H1 (cell line): ENCODE results near the gene PEX16. TPM values are rescaled to one million over a fixed set of nuclear protein-coding genes. Genes with fewer than 3 reads are reported as not detected.

Experiments
- CTCF ChIA-PET: fragments of 300-600 bp; sonication (Branson Sonifier 250); formaldehyde crosslinking; loops from one replicate; lab custom pipeline; 2021; ENCODE audit not compliant: partially characterized antibody; lab: Charles Lee
- POLR2A ChIA-PET: fragments of 300-600 bp; sonication (Branson Sonifier 250); formaldehyde crosslinking; loops from one replicate; lab custom pipeline; 2021; ENCODE audit warnings: inconsistent platforms; ENCODE audit not compliant: partially characterized antibody; lab: Charles Lee
- DNase-seq, 2 experiments: peaks; one replicate each; pipeline versions ENCODE4 v3.0.0 to v3.0.0-alpha.2; 2010 to 2022; ENCODE audit warnings: low spot score in 2 of 2, low read depth in 1 of 2, mixed read lengths in 1 of 2
- FAIRE-seq: peaks from 2 replicates; lab custom pipeline; 2011; peaks lifted over from hg19 to GRCh38; lab: Jason Lieb, UNC
- H2AFZ ChIP-seq: 2 replicates; pipeline ENCODE4 v1.8.1; 2012; ENCODE audit warnings: low read length, inconsistent platforms
- H2AK5ac ChIP-seq: 2 replicates; pipeline ENCODE4 v1.6.1; 2013; ENCODE audit warnings: low read depth, low read length
- H2BK120ac ChIP-seq: replicated peaks from 2 replicates; pipeline ENCODE3; 2013; ENCODE audit warnings: low read depth, low read length, inconsistent platforms
- H2BK12ac ChIP-seq: 2 replicates; pipeline ENCODE4 v1.6.1; 2013; ENCODE audit warnings: low read depth, low read length
- H2BK15ac ChIP-seq: 2 replicates; pipeline ENCODE4 v1.6.1; 2013; ENCODE audit warnings: low read length
- H2BK20ac ChIP-seq: 2 replicates; pipeline ENCODE4 v1.6.1; 2013; ENCODE audit warnings: low read length
- H2BK5ac ChIP-seq: 2 replicates; pipeline ENCODE4 v1.6.1; 2013; ENCODE audit warnings: low read depth, low read length
- H3K14ac ChIP-seq: 2 replicates; pipeline ENCODE4 v1.6.1; 2013; ENCODE audit warnings: inconsistent platforms; ENCODE audit not compliant: insufficient read length
- H3K18ac ChIP-seq: 2 replicates; pipeline ENCODE4 v1.6.1; 2013; ENCODE audit warnings: low read length; ENCODE audit errors: extremely low read depth
- H3K23ac ChIP-seq: 2 replicates; pipeline ENCODE4 v1.6.1; 2013; ENCODE audit warnings: inconsistent platforms; ENCODE audit not compliant: insufficient read length
- H3K23me2 ChIP-seq: 2 replicates; pipeline ENCODE4 v1.6.1; 2013; ENCODE audit warnings: low read depth, low read length
- H3K27ac ChIP-seq: 2 replicates; pipeline ENCODE4 v1.6.1; 2011; ENCODE audit warnings: low read depth, low read length, inconsistent platforms
- H3K27me3 ChIP-seq, 4 experiments: replicated peaks in 1 of 4; 1 replicate in 1 of 4; 2 replicates in 3 of 4; pipeline versions ENCODE4 v1.6.1 to v1.8.1; 2011 to 2013; ENCODE audit warnings: low read length in 3 of 4, mild to moderate bottlenecking in 3 of 4, inconsistent platforms in 2 of 4, mixed read lengths in 2 of 4, moderate library complexity in 1 of 4; ENCODE audit not compliant: control insufficient read depth in 3 of 4, insufficient read depth in 3 of 4; ENCODE audit errors: extremely low read depth in 1 of 4
- H3K36me3 ChIP-seq, 4 experiments: 2 replicates each; pipeline versions ENCODE4 v1.6.1 to v1.8.1; 2011 to 2013; ENCODE audit warnings: mild to moderate bottlenecking in 4 of 4, low read length in 3 of 4, moderate library complexity in 2 of 4, control low read depth in 1 of 4, inconsistent platforms in 1 of 4; ENCODE audit not compliant: insufficient read depth in 4 of 4, control insufficient read depth in 2 of 4
- H3K4ac ChIP-seq: replicated peaks from 2 replicates; pipeline ENCODE3; 2013; ENCODE audit warnings: low read length, low read depth, mixed read lengths, inconsistent platforms; ENCODE audit not compliant: insufficient read length
- H3K4me1 ChIP-seq, 4 experiments: replicated peaks in 1 of 4; 1 replicate in 1 of 4; 2 replicates in 3 of 4; pipeline versions ENCODE4 v1.6.1 to v1.8.1; 2011 to 2013; ENCODE audit warnings: low read length in 3 of 4, inconsistent platforms in 2 of 4, mixed read lengths in 1 of 4; ENCODE audit not compliant: insufficient read depth in 4 of 4, control insufficient read depth in 3 of 4
- H3K4me2 ChIP-seq, 2 experiments: 2 replicates each; pipeline versions ENCODE4 v1.6.1 to v1.8.1; 2011 to 2013; ENCODE audit warnings: low read depth in 2 of 2, low read length in 2 of 2, control low read depth in 1 of 2, inconsistent platforms in 1 of 2, mild to moderate bottlenecking in 1 of 2; ENCODE audit not compliant: insufficient read depth in 1 of 2
- H3K4me3 ChIP-seq, 4 experiments: fragments of 200-600, 300-600 bp in 1 of 4; sonication (generic), shearing (Covaris generic), sonication (Bioruptor Twin) in 1 of 4; 2 replicates each; pipeline versions ENCODE4 v1.5.1 to v1.8.1; 2011 to 2016; ENCODE audit warnings: low read length in 4 of 4, low read depth in 3 of 4, control low read depth in 2 of 4, inconsistent platforms in 2 of 4, mild to moderate bottlenecking in 2 of 4, mixed read lengths in 1 of 4, moderate library complexity in 1 of 4; ENCODE audit not compliant: insufficient read depth in 2 of 4; ENCODE audit errors: extremely low read depth in 1 of 4
- H3K56ac ChIP-seq: replicated peaks from 2 replicates; pipeline ENCODE3; 2013; ENCODE audit warnings: low read depth, mild to moderate bottlenecking, mixed read lengths, low read length, inconsistent platforms; ENCODE audit not compliant: insufficient read length
- H3K79me1 ChIP-seq: 2 replicates; pipeline ENCODE4 v1.6.1; 2013; ENCODE audit warnings: low read depth, low read length, control low read depth
- H3K79me2 ChIP-seq, 2 experiments: 2 replicates each; pipeline versions ENCODE4 v1.6.1 to v1.8.1; 2012 to 2013; ENCODE audit warnings: low read length in 2 of 2, mild to moderate bottlenecking in 2 of 2, inconsistent platforms in 1 of 2; ENCODE audit not compliant: insufficient read depth in 2 of 2, control insufficient read depth in 1 of 2
- H3K9ac ChIP-seq, 4 experiments: replicated peaks in 1 of 4; 1 replicate in 1 of 4; 2 replicates in 3 of 4; pipeline versions ENCODE4 v1.6.1 to v1.8.1; 2011 to 2013; ENCODE audit warnings: low read depth in 3 of 4, low read length in 3 of 4, control low read depth in 2 of 4, mild to moderate bottlenecking in 2 of 4, moderate library complexity in 2 of 4, inconsistent platforms in 1 of 4; ENCODE audit errors: extremely low read depth in 1 of 4
- H3K9me3 ChIP-seq, 2 experiments: 2 replicates each; pipeline versions ENCODE4 v1.6.1 to v1.8.1; 2012 to 2013; ENCODE audit warnings: mild to moderate bottlenecking in 2 of 2, moderate library complexity in 2 of 2, control low read depth in 1 of 2, inconsistent platforms in 1 of 2, low read depth in 1 of 2, low read length in 1 of 2, mixed read lengths in 1 of 2; ENCODE audit not compliant: insufficient read depth in 2 of 2
- H4K20me1 ChIP-seq, 2 experiments: replicated peaks in 1 of 2; 2 replicates each; pipeline versions ENCODE3 to v1.8.1; 2011 to 2013; ENCODE audit warnings: inconsistent platforms in 2 of 2, low read length in 2 of 2, mild to moderate bottlenecking in 1 of 2; ENCODE audit not compliant: insufficient read depth in 2 of 2, control insufficient read depth in 1 of 2
- H4K5ac ChIP-seq: 2 replicates; pipeline ENCODE4 v1.6.1; 2013; ENCODE audit warnings: low read length, low read depth, mixed read lengths, inconsistent platforms; ENCODE audit not compliant: insufficient read length
- H4K8ac ChIP-seq: 2 replicates; pipeline ENCODE4 v1.8.0; 2013; ENCODE audit warnings: mild to moderate bottlenecking, moderate library complexity, low read length, inconsistent platforms; ENCODE audit not compliant: insufficient read depth; ENCODE audit errors: extremely low read depth
- H4K91ac ChIP-seq: replicated peaks from 2 replicates; pipeline ENCODE3; 2013; ENCODE audit warnings: low read length, mixed read lengths, inconsistent platforms; ENCODE audit not compliant: insufficient read length
- BCL11A ChIP-seq, 2 experiments: IDR thresholded peaks; one replicate each; pipeline ENCODE4 v1.6.1; 2011; ENCODE audit warnings: low read depth in 2 of 2, low read length in 2 of 2, mild to moderate bottlenecking in 2 of 2
- CHD1 ChIP-seq: IDR thresholded peaks from 2 replicates; pipeline ENCODE4 v1.6.1; 2012; ENCODE audit warnings: low read depth, low read length, improper control_type of control experiment
- GABPA ChIP-seq: IDR thresholded peaks from 2 replicates; pipeline ENCODE4 v1.6.1; 2011; ENCODE audit warnings: mild to moderate bottlenecking, low read length, moderate library complexity, borderline replicate concordance; ENCODE audit not compliant: insufficient read depth
- JUN ChIP-seq: IDR thresholded peaks from 2 replicates; pipeline ENCODE4 v1.6.1; 2011; ENCODE audit warnings: low read depth, mild to moderate bottlenecking, improper control_type of control experiment, low read length
- JUND ChIP-seq: IDR thresholded peaks from 2 replicates; pipeline ENCODE4 v1.6.1; 2011; ENCODE audit warnings: mild to moderate bottlenecking, improper control_type of control experiment, low read length
- KDM4A ChIP-seq: IDR thresholded peaks from one replicate; pipeline ENCODE4 v1.7.1; 2012; ENCODE audit warnings: low read depth, mild to moderate bottlenecking, moderate library complexity, low read length, inconsistent platforms; ENCODE audit not compliant: severe bottlenecking
- KDM5A ChIP-seq: fragments of 200-600 bp; IDR thresholded peaks from 2 replicates; pipeline ENCODE4 v1.7.1; 2012; ENCODE audit warnings: mild to moderate bottlenecking, low read length, inconsistent platforms, mixed read lengths
- RBBP5 ChIP-seq: IDR thresholded peaks from 2 replicates; pipeline ENCODE4 v1.7.1; 2012; ENCODE audit warnings: low read depth, mild to moderate bottlenecking, inconsistent platforms, low read length, moderate library complexity, borderline replicate concordance
- SP1 ChIP-seq: IDR thresholded peaks from 2 replicates; pipeline ENCODE4 v1.6.1; 2011; ENCODE audit warnings: low read depth, low read length
- TBP ChIP-seq: IDR thresholded peaks from 2 replicates; pipeline ENCODE4 v1.6.1; 2011; ENCODE audit warnings: low read depth, low read length, improper control_type of control experiment
- WGBS, 2 experiments: shearing (Covaris generic) in 1 of 2; methylation state at CpG; one replicate each; pipeline versions ENCODE4 v1.1.6 to v1.1.7; 2013 to 2015; ENCODE audit warnings: low lambda C conversion rate in 2 of 2, mixed read lengths in 2 of 2, inconsistent platforms in 1 of 2, low coverage in 1 of 2, missing lambda C conversion rate in 1 of 2; ENCODE audit not compliant: insufficient replicate concordance in 2 of 2, insufficient coverage in 1 of 2, insufficient read length in 1 of 2; ENCODE audit errors: extremely low coverage in 1 of 2, missing lambda C conversion rate in 1 of 2; 5-methylcytosine and 5-hydroxymethylcytosine counted together
- polyA plus RNA-seq, 7 experiments: library from polyadenylated mRNA; depleted of rRNA in 3 of 7; stranded (reverse) in 5 of 7; unstranded in 2 of 7; fragments of >200 nt in 5 of 7; fragments of 200-250 nt in 2 of 7; gene quantifications; 1 replicate in 5 of 7; 2 replicates in 1 of 7; 4 replicates in 1 of 7; pipeline versions ENCODE4 v1.2.1 to v1.2.3, GENCODE V29; 2011 to 2013; ENCODE audit warnings: missing spikeins in 2 of 7, mixed read lengths in 2 of 7
- total RNA-seq: library from RNA; stranded (reverse); fragmentation: NEBNext Ultra II Directional; extraction: Animal tissue kit (Norgen Biotek cat#: 25700); gene quantifications from 2 replicates; pipeline ENCODE4 v1.2.1, GENCODE V29; 2021
- TF ChIP-seq, protein P1 (sequence below): IDR thresholded peaks from 2 replicates; pipeline ENCODE4 v1.6.1; 2011; ENCODE audit warnings: low read length, improper control_type of control experiment

Gene PEX16
- total and polyA plus RNA-seq, 2 of the 8 experiments (the other 6 are each of a cell fraction or from before 2014, with no cell fraction given): 29.2 to 36.0 TPM

DNA sequence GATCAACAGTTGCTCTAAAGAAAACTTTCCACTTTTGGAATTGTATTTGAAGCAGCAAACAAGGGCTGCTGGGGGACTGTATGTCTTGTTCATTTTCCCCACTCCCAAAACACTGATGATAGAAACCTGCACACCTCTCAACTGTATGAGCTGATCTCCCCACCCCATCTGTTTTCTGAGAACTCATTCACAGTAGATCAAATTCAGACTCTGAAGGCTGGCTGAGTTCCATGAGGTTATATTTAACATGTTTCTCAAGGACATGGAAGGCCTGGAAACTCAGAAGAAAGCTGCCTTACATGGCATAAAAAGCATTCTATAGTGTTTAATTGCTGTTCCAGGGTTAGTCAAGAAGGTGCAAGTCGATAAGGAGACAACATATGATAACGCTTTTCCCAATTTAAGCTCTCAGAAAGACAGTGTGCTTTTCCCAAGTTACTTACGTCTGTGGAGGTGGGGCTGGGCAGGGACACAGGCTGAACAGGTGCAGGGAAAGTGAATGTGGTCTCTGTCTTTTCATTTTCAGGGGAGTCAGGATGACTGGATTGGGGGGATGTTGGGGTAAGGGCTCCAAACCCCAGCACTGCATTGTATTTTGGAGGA is 27.8 kb upstream of the PEX16 start:
- no peak overlapping the region for H2AK5ac ChIP-seq
- POLR2A ChIA-PET: interaction anchor here (0.8 to 1.5 kb wide), 4 partner anchors 13 to 44 kb away, joined by 3 to 5 read pairs (median 3); partner anchors contain the start of gene LARGE2
- H3K23ac ChIP-seq: no peak overlapping the region
- CTCF ChIA-PET: interaction anchor here (0.6 to 2.8 kb wide), 4 partner anchors 9 to 53 kb away, joined by 3 to 15 read pairs (median 4); no protein-coding TSS in a partner anchor
- no peak for FAIRE-seq
- no peak overlapping the region for H2BK20ac ChIP-seq
- no peak overlapping the region for H3K27ac ChIP-seq
- no peak overlapping the region for H2BK5ac ChIP-seq
- no peak overlapping the region for H2BK12ac ChIP-seq
- no peak overlapping the region for H3K4me3 ChIP-seq
- no peak overlapping the region for H3K9ac ChIP-seq
- H3K23me2 ChIP-seq: no peaks in the 10 kb centered on the region
- H3K79me2 ChIP-seq: no peaks in the 10 kb centered on the region
- no peaks in the 10 kb centered on the region for H3K79me1 ChIP-seq
- H3K18ac ChIP-seq: no peak overlapping the region
- no peaks in the 10 kb centered on the region for H3K9me3 ChIP-seq
- no peak overlapping the region for H2BK15ac ChIP-seq
- WGBS, 2 experiments: 95% methylated on average over 3 of the region's 3 CpGs; no CpG with 5 or more reads in 1 of the 2 experiments
- H4K91ac ChIP-seq: no peak overlapping the region
- H2AFZ ChIP-seq: no peak overlapping the region
- no peak for TF ChIP-seq TBP
- TF ChIP-seq BCL11A (IDR thresholded peaks at IDR 0.05; ENCODE audit: low read depth in 2 of 2, low read length in 2 of 2): no peak
- no peak for TF ChIP-seq RBBP5
- TF ChIP-seq CHD1: no peak
- no peak for TF ChIP-seq JUND
- no peak for TF ChIP-seq JUN
- TF ChIP-seq KDM5A: no peak
- TF ChIP-seq, protein P1, sequence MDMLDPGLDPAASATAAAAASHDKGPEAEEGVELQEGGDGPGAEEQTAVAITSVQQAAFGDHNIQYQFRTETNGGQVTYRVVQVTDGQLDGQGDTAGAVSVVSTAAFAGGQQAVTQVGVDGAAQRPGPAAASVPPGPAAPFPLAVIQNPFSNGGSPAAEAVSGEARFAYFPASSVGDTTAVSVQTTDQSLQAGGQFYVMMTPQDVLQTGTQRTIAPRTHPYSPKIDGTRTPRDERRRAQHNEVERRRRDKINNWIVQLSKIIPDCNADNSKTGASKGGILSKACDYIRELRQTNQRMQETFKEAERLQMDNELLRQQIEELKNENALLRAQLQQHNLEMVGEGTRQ: no peak
- no peak for TF ChIP-seq GABPA
- TF ChIP-seq SP1: no peak
- no peak for TF ChIP-seq KDM4A
- H4K5ac ChIP-seq: no peak overlapping the region
- H3K4ac ChIP-seq: no peak overlapping the region
- H3K14ac ChIP-seq: no peak overlapping the region
- no peak overlapping the region for H3K56ac ChIP-seq
- H3K4me2 ChIP-seq: no peak overlapping the region
- no peaks in the 10 kb centered on the region for H3K4me1 ChIP-seq
- no peak for DNase-seq
- H3K36me3 ChIP-seq: peaks cover 0 to 40% (median 29%) of the 10 kb centered on the region in 4 experiments
- no peaks in the 10 kb centered on the region for H3K27me3 ChIP-seq
- no peak overlapping the region for H4K8ac ChIP-seq
- H4K20me1 ChIP-seq: no peaks in the 10 kb centered on the region
- H2BK120ac ChIP-seq: no peak overlapping the region
